Stomach (tissue), 4 donors: ENCODE results near the gene LRRC4B.

Experiments
- EP300 ChIP-seq: sonication (generic); formaldehyde crosslinking; IDR thresholded peaks from one replicate; pipeline ENCODE4 v1.6.1; 2017; ENCODE audit warnings: antibody characterized with exemption
- POLR2A ChIP-seq, 4 donors: fragments of 450-650 bp; IDR thresholded peaks; one replicate each; pipeline ENCODE4 v1.6.1; 2016; ENCODE audit warnings: antibody characterized with exemption in 4 of 4, control low read depth in 2 of 4, mild to moderate bottlenecking in 1 of 4, moderate library complexity in 1 of 4
- POLR2AphosphoS5 ChIP-seq, 3 donors: sonication (generic); formaldehyde crosslinking; IDR thresholded peaks; one replicate each; pipeline ENCODE4 v1.6.1; 2016; ENCODE audit warnings: antibody characterized with exemption in 3 of 3
- TF ChIP-seq, protein P1 (sequence below), 7 experiments: fragments of 450-650 bp in 4 of 7; fragments of 200-600 bp in 3 of 7; sonication (generic) in 3 of 7; IDR thresholded peaks; one replicate each; pipeline ENCODE4 v1.5.1; 2016 to 2019; ENCODE audit warnings: antibody characterized with exemption in 7 of 7, control low read depth in 2 of 7, mild to moderate bottlenecking in 1 of 7

DNA sequence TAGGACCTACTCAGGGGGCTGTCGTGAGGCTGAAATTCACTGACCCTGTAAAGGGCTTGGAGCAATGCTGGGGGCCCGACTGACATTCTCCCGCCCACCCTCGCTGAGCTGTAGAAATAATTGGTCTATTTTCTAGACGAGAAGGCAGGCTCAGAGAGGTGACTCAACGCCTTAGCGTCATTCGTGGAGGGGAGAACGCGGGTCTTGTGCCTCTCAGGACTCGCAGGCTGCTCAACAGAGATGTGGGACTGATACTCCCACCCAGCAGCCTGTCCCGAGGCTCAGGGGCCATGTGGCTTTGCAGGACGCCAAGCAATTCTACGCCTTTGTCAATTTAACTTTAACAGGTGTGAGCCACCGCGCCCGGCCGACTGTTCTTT lies 30.9 kb downstream of the LRRC4B start:
- TF ChIP-seq EP300 (no peak), POLR2AphosphoS5 (IDR thresholded peaks at IDR 0.05) (no peak), POLR2A (IDR thresholded peaks at IDR 0.05) (no peak)
- TF ChIP-seq, protein P1, sequence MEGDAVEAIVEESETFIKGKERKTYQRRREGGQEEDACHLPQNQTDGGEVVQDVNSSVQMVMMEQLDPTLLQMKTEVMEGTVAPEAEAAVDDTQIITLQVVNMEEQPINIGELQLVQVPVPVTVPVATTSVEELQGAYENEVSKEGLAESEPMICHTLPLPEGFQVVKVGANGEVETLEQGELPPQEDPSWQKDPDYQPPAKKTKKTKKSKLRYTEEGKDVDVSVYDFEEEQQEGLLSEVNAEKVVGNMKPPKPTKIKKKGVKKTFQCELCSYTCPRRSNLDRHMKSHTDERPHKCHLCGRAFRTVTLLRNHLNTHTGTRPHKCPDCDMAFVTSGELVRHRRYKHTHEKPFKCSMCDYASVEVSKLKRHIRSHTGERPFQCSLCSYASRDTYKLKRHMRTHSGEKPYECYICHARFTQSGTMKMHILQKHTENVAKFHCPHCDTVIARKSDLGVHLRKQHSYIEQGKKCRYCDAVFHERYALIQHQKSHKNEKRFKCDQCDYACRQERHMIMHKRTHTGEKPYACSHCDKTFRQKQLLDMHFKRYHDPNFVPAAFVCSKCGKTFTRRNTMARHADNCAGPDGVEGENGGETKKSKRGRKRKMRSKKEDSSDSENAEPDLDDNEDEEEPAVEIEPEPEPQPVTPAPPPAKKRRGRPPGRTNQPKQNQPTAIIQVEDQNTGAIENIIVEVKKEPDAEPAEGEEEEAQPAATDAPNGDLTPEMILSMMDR (IDR thresholded peaks at IDR 0.05): no peak
